ENCODE measurements around the gene PDGFD. TPM values are rescaled to one million over a fixed set of nuclear protein-coding genes. Genes with fewer than 3 reads are reported as not detected.

The PDGFD gene
- total RNA-seq, 1 donor = 8.3 TPM

GRCh38 chr11:104011044-104011443, 152.9 kb downstream of the PDGFD start:
- no peak for DNase-seq (ENCODE audit: low read depth in 2 of 3, low spot score in 2 of 3)

- no peak for DNase-seq (ENCODE audit: low read depth in 2 of 3, low spot score in 2 of 3)
Measured at GRCh38 chr11:104009744-104010143, 154.2 kb downstream of the PDGFD start.

GRCh38 chr11:104005234-104005855, 158.6 kb downstream of the PDGFD start:
- DNase-seq (ENCODE audit: low read depth in 2 of 3, low spot score in 2 of 3) = no peak

- DNase-seq (ENCODE audit: low read depth in 2 of 3, low spot score in 2 of 3) = no peak
Measured at GRCh38 chr11:104003491-104003890, 160.5 kb downstream of the PDGFD start.

- DNase-seq (ENCODE audit: low read depth in 2 of 3, low spot score in 2 of 3) = no peak
Measured at GRCh38 chr11:104001561-104002056, 162.3 kb downstream of the PDGFD start.

- DNase-seq (ENCODE audit: low read depth in 2 of 3, low spot score in 2 of 3) = no peak
Measured at GRCh38 chr11:104000798-104001197, 163.1 kb downstream of the PDGFD start.

- DNase-seq (ENCODE audit: low read depth in 2 of 3, low spot score in 2 of 3) = no peak
Measured at GRCh38 chr11:103998826-103999508, 165.0 kb downstream of the PDGFD start.

- DNase-seq (ENCODE audit: low read depth in 2 of 3, low spot score in 2 of 3) = no peak
Measured at GRCh38 chr11:103997082-103997481, 166.9 kb downstream of the PDGFD start.

- no peak for DNase-seq (ENCODE audit: low read depth in 2 of 3, low spot score in 2 of 3)
Measured at GRCh38 chr11:103995896-103996295, 168.1 kb downstream of the PDGFD start.

- no peak for DNase-seq (ENCODE audit: low read depth in 2 of 3, low spot score in 2 of 3)
Measured at GRCh38 chr11:103994518-103994917, 169.4 kb downstream of the PDGFD start.

GRCh38 chr11:103994094-103994493, 169.9 kb downstream of the PDGFD start:
- no peak for DNase-seq (ENCODE audit: low read depth in 2 of 3, low spot score in 2 of 3)

GRCh38 chr11:103993507-103993906, 170.4 kb downstream of the PDGFD start:
- DNase-seq (ENCODE audit: low read depth in 2 of 3, low spot score in 2 of 3) = no peak

- no peak for DNase-seq (ENCODE audit: low read depth in 2 of 3, low spot score in 2 of 3)
Measured at GRCh38 chr11:103988595-103988969, 175.4 kb downstream of the PDGFD start.

GRCh38 chr11:103987629-103988594, 176.0 kb downstream of the PDGFD start:
- no peak for DNase-seq (ENCODE audit: low read depth in 2 of 3, low spot score in 2 of 3)

GRCh38 chr11:103985041-103985440, 178.9 kb downstream of the PDGFD start:
- DNase-seq (ENCODE audit: low read depth in 2 of 3, low spot score in 2 of 3) = no peak

- DNase-seq (ENCODE audit: low read depth in 2 of 3, low spot score in 2 of 3) = no peak
Measured at GRCh38 chr11:103980108-103980507, 183.8 kb downstream of the PDGFD start.

GRCh38 chr11:103978616-103979595, 185.0 kb downstream of the PDGFD start:
- no peak for DNase-seq (ENCODE audit: low read depth in 2 of 3, low spot score in 2 of 3)

GRCh38 chr11:103972013-103972412, 191.9 kb downstream of the PDGFD start:
- no peak for DNase-seq (ENCODE audit: low read depth in 2 of 3, low spot score in 2 of 3)

- no peak for DNase-seq (ENCODE audit: low read depth in 2 of 3, low spot score in 2 of 3)
Measured at GRCh38 chr11:103970701-103971249, 193.2 kb downstream of the PDGFD start.

GRCh38 chr11:103968685-103969084, 195.3 kb downstream of the PDGFD start:
- DNase-seq (ENCODE audit: low read depth in 2 of 3, low spot score in 2 of 3) = no peak
